GM10266 (cell line): ENCODE data around the gene CFAP221.
A peak's percentile ranks its signal among the peaks of the same experiment; 100 is the strongest.

Experiments
- DNase-seq: peaks from one replicate; pipeline ENCODE4 v3.0.0; 2012; ENCODE audit errors: extremely low spot score
- CTCF ChIP-seq: IDR thresholded peaks from 2 replicates; pipeline ENCODE4 v1.5.1; 2012; ENCODE audit warnings: mild to moderate bottlenecking, low read depth; ENCODE audit not compliant: control insufficient read depth, insufficient read depth; ENCODE audit errors: missing control alignments

CFAP221 gene

GRCh38 chr2:119544075-119544938 is at the start of gene CFAP221:
TSS of gene CFAP221 (plus strand) at chr2:119544449. CDS start at chr2:119546132, 1,683 bp downstream.
- DNase-seq: peak; percentile 66
- TF ChIP-seq CTCF: no peak

- DNase-seq: no peak
- TF ChIP-seq CTCF: no peak
Observed at GRCh38 chr2:119495948-119496347, 48.3 kb upstream of the CFAP221 start.

- no peak for DNase-seq
- TF ChIP-seq CTCF: no peak
Observed at GRCh38 chr2:119496682-119497081, 47.6 kb upstream of the CFAP221 start.

GRCh38 chr2:119508756-119509155 is 35.5 kb upstream of the CFAP221 start:
- no peak for DNase-seq
- TF ChIP-seq CTCF: no peak

- no peak for TF ChIP-seq CTCF
- DNase-seq: no peak
Observed at GRCh38 chr2:119511989-119512388, 32.3 kb upstream of the CFAP221 start.

- no peak for TF ChIP-seq CTCF
- DNase-seq: no peak
Observed at GRCh38 chr2:119512946-119513345, 31.3 kb upstream of the CFAP221 start.

GRCh38 chr2:119513832-119514231 is 30.4 kb upstream of the CFAP221 start:
- no peak for DNase-seq
- TF ChIP-seq CTCF: no peak
